Measurements from ENCODE around the gene TIMM8B. TPM values are rescaled to one million over a fixed set of nuclear protein-coding genes. Genes with fewer than 3 reads are reported as not detected.
"Not testable (repeated sequence)": the region's sequence is repeated elsewhere in the genome, so short reads cannot be mapped to it uniquely, and the experiment has no call there.

Gene TIMM8B
- total and polyA plus RNA-seq, 4 donors = 73.3 to 122 (median 77.4) TPM

- not testable (repeated sequence) for H3K4me1 ChIP-seq (ENCODE audit: control insufficient read depth, insufficient read depth, low read length); H3K4me3 ChIP-seq (ENCODE audit: low read depth, low read length); H3K27me3 ChIP-seq (ENCODE audit: control insufficient read depth, insufficient read depth, low read length); DNase-seq (ENCODE audit: low read depth in 4 of 6, low spot score in 6 of 6); H3K27ac ChIP-seq (ENCODE audit: low read depth, low read length); H3K9me3 ChIP-seq (ENCODE audit: control insufficient read depth, insufficient read depth, low read length)
- WGBS (ENCODE audit: insufficient coverage) = no CpG with 5 or more reads among the region's 2 CpGs
- peaks cover 39% of the 10 kb centered on the region for H3K36me3 ChIP-seq (ENCODE audit: control insufficient read depth, insufficient read depth, low read length)
These were observed 8.7 kb upstream of the TIMM8B start for GRCh38 chr11:112095302-112095701.

GRCh38 chr11:112087212-112087611 lies 656 bp upstream of the TIMM8B start:
- Histone ChIP-seq H3K36me3 (ENCODE audit: control insufficient read depth, insufficient read depth, low read length) (peaks cover 33% of the 10 kb centered on the region), H3K9me3 (ENCODE audit: control insufficient read depth, insufficient read depth, low read length) (no peaks in the 10 kb centered on the region), H3K4me3 (ENCODE audit: low read depth, low read length) (peak overlapping the region; percentile 82), H3K27ac (ENCODE audit: low read depth, low read length) (no peak overlapping the region), H3K4me1 (ENCODE audit: control insufficient read depth, insufficient read depth, low read length) (peaks cover 8% of the 10 kb centered on the region), H3K27me3 (ENCODE audit: control insufficient read depth, insufficient read depth, low read length) (no peaks in the 10 kb centered on the region)
- 22% methylated on average over 7 of the region's 10 CpGs for WGBS (ENCODE audit: insufficient coverage)
- DNase-seq (ENCODE audit: low read depth in 4 of 6, low spot score in 6 of 6) = no peak

- DNase-seq (ENCODE audit: low read depth in 4 of 6, low spot score in 6 of 6) = peak in 1 of 6 donors; percentile 5
- no peaks in the 10 kb centered on the region for H3K9me3 ChIP-seq (ENCODE audit: control insufficient read depth, insufficient read depth, low read length)
- no peaks in the 10 kb centered on the region for H3K27me3 ChIP-seq (ENCODE audit: control insufficient read depth, insufficient read depth, low read length)
- 3% methylated on average over 18 of the region's 19 CpGs for WGBS (ENCODE audit: insufficient coverage)
- peak overlapping the region; percentile 82 for H3K4me3 ChIP-seq (ENCODE audit: low read depth, low read length)
- peaks cover 31% of the 10 kb centered on the region for H3K36me3 ChIP-seq (ENCODE audit: control insufficient read depth, insufficient read depth, low read length)
- H3K4me1 ChIP-seq (ENCODE audit: control insufficient read depth, insufficient read depth, low read length) = peaks cover 8% of the 10 kb centered on the region
- H3K27ac ChIP-seq (ENCODE audit: low read depth, low read length) = no peak overlapping the region
These were observed 634 bp downstream of the TIMM8B start for GRCh38 chr11:112085822-112086421.

- Histone ChIP-seq H3K4me3 (ENCODE audit: low read depth, low read length) (no peak overlapping the region), H3K4me1 (ENCODE audit: control insufficient read depth, insufficient read depth, low read length) (peaks cover under 1% of the 10 kb centered on the region), H3K27me3 (ENCODE audit: control insufficient read depth, insufficient read depth, low read length) (no peaks in the 10 kb centered on the region), H3K36me3 (ENCODE audit: control insufficient read depth, insufficient read depth, low read length) (peaks cover 31% of the 10 kb centered on the region), H3K9me3 (ENCODE audit: control insufficient read depth, insufficient read depth, low read length) (no peaks in the 10 kb centered on the region), H3K27ac (ENCODE audit: low read depth, low read length) (no peak overlapping the region)
- DNase-seq (ENCODE audit: low read depth in 4 of 6, low spot score in 6 of 6) = no peak
- 100% methylated on average over 3 of the region's 4 CpGs for WGBS (ENCODE audit: insufficient coverage)
These were observed 3.8 kb downstream of the TIMM8B start for GRCh38 chr11:112082729-112083128.

GRCh38 chr11:112073941-112074811 lies 12.4 kb downstream of the TIMM8B start, which contains the start of the genes NKAPD1 and PIH1D2:
NKAPD1 (plus strand) TSS chr11:112074299; CDS start chr11:112075575, 1,276 bp downstream.
PIH1D2 (minus strand) TSS chr11:112074017; CDS start chr11:112073174, 843 bp downstream.
- Histone ChIP-seq H3K9me3 (ENCODE audit: control insufficient read depth, insufficient read depth, low read length) (no peaks in the 10 kb centered on the region), H3K4me1 (ENCODE audit: control insufficient read depth, insufficient read depth, low read length) (peaks cover 7% of the 10 kb centered on the region), H3K36me3 (ENCODE audit: control insufficient read depth, insufficient read depth, low read length) (peaks cover 6% of the 10 kb centered on the region), H3K27me3 (ENCODE audit: control insufficient read depth, insufficient read depth, low read length) (no peaks in the 10 kb centered on the region), H3K27ac (ENCODE audit: low read depth, low read length) (peak within 1 kb of the TSS; percentile 96), H3K4me3 (ENCODE audit: low read depth, low read length) (peak within 1 kb of the TSS; percentile 88)
- peak; percentile 77 to 97 (median 89) for DNase-seq (ENCODE audit: low read depth in 4 of 6, low spot score in 6 of 6)
- WGBS (ENCODE audit: insufficient coverage) = 0% methylated on average over 30 of the region's 43 CpGs

GRCh38 chr11:112062923-112063322 lies 23.6 kb downstream of the TIMM8B start:
- WGBS (ENCODE audit: insufficient coverage) = no CpG with 5 or more reads among the region's 1 CpG
- Histone ChIP-seq H3K27me3 (ENCODE audit: control insufficient read depth, insufficient read depth, low read length) (no peaks in the 10 kb centered on the region), H3K27ac (ENCODE audit: low read depth, low read length) (no peak overlapping the region), H3K4me1 (ENCODE audit: control insufficient read depth, insufficient read depth, low read length) (no peaks in the 10 kb centered on the region), H3K9me3 (ENCODE audit: control insufficient read depth, insufficient read depth, low read length) (no peaks in the 10 kb centered on the region), H3K4me3 (ENCODE audit: low read depth, low read length) (no peak overlapping the region), H3K36me3 (ENCODE audit: control insufficient read depth, insufficient read depth, low read length) (peaks cover 18% of the 10 kb centered on the region)
- no peak for DNase-seq (ENCODE audit: low read depth in 4 of 6, low spot score in 6 of 6)

- Histone ChIP-seq H3K4me3 (ENCODE audit: low read depth, low read length) (no peak overlapping the region), H3K27ac (ENCODE audit: low read depth, low read length) (no peak overlapping the region), H3K9me3 (ENCODE audit: control insufficient read depth, insufficient read depth, low read length) (no peaks in the 10 kb centered on the region), H3K36me3 (ENCODE audit: control insufficient read depth, insufficient read depth, low read length) (peaks cover 29% of the 10 kb centered on the region), H3K4me1 (ENCODE audit: control insufficient read depth, insufficient read depth, low read length) (no peaks in the 10 kb centered on the region), H3K27me3 (ENCODE audit: control insufficient read depth, insufficient read depth, low read length) (no peaks in the 10 kb centered on the region)
- DNase-seq (ENCODE audit: low read depth in 4 of 6, low spot score in 6 of 6) = no peak
- WGBS (ENCODE audit: insufficient coverage) = 100% methylated on average over 1 of the region's 1 CpG
These were observed 28.5 kb downstream of the TIMM8B start for GRCh38 chr11:112058103-112058502.

- H3K4me1 ChIP-seq (ENCODE audit: control insufficient read depth, insufficient read depth, low read length) = no peaks in the 10 kb centered on the region
- H3K27me3 ChIP-seq (ENCODE audit: control insufficient read depth, insufficient read depth, low read length) = no peaks in the 10 kb centered on the region
- peaks cover 31% of the 10 kb centered on the region for H3K36me3 ChIP-seq (ENCODE audit: control insufficient read depth, insufficient read depth, low read length)
- no peak for DNase-seq (ENCODE audit: low read depth in 4 of 6, low spot score in 6 of 6)
- no peak overlapping the region for H3K27ac ChIP-seq (ENCODE audit: low read depth, low read length)
- no peaks in the 10 kb centered on the region for H3K9me3 ChIP-seq (ENCODE audit: control insufficient read depth, insufficient read depth, low read length)
- 71% methylated on average over 1 of the region's 4 CpGs for WGBS (ENCODE audit: insufficient coverage)
- H3K4me3 ChIP-seq (ENCODE audit: low read depth, low read length) = no peak overlapping the region
These were observed 29.4 kb downstream of the TIMM8B start for GRCh38 chr11:112057170-112057569.

- peaks cover 20% of the 10 kb centered on the region for H3K36me3 ChIP-seq (ENCODE audit: control insufficient read depth, insufficient read depth, low read length)
- no CpG with 5 or more reads among the region's 3 CpGs for WGBS (ENCODE audit: insufficient coverage)
- no peak overlapping the region for H3K27ac ChIP-seq (ENCODE audit: low read depth, low read length)
- no peaks in the 10 kb centered on the region for H3K27me3 ChIP-seq (ENCODE audit: control insufficient read depth, insufficient read depth, low read length)
- no peaks in the 10 kb centered on the region for H3K4me1 ChIP-seq (ENCODE audit: control insufficient read depth, insufficient read depth, low read length)
- H3K9me3 ChIP-seq (ENCODE audit: control insufficient read depth, insufficient read depth, low read length) = no peaks in the 10 kb centered on the region
- DNase-seq (ENCODE audit: low read depth in 4 of 6, low spot score in 6 of 6) = no peak
- no peak overlapping the region for H3K4me3 ChIP-seq (ENCODE audit: low read depth, low read length)
These were observed 34.8 kb downstream of the TIMM8B start for GRCh38 chr11:112051768-112052167.

Data from spinal cord (tissue), 10 donors.